Measurements from ENCODE around the gene NFATC1.
"Not testable (repeated sequence)": the region's sequence is repeated elsewhere in the genome, so short reads cannot be mapped to it uniquely, and the experiment has no call there.

NFATC1 gene

GRCh38 chr18:79376661-79377060 is 19.1 kb upstream of the NFATC1 start:
- DNase-seq = not testable (repeated sequence)

- no peak for DNase-seq
Measured at GRCh38 chr18:79377187-79377891, 18.4 kb upstream of the NFATC1 start.

DNA sequence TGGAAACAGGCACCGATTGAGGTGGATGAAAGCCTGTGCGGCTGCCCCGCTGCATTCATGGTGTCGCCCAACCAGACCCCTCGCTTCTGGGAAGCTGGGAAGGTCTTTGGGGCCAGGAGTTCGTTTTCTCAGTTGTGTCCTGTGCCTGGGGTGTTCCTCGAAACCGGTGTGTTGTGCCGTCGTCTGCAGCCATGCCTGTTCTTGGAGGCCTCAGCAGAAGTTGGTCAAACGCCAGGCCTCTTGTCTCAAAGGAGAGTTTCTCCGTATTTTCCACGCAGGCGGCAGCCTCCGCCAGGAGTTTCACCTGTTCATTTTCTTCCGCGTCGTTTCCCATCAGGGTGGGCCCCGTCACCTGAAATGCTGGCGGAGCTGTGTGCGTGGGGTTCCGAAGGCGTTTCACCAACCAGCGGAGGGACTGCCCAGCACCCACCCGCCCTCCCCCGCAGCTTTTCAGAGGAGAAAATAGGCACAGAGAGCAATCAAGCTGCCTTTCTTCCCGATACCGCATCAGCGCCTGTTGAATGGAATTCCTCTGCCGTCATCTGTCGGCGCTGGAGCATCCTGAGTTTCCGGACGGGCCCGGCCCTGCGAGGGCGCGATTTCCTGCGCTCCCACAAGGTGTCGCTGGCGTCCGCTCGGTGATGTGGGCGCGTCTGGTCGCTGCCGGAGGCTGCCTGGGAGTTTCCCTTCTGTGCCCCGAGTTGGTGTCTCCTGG is 17.0 kb upstream of the NFATC1 start:
- DNase-seq = peak; percentile 46

- DNase-seq = no peak
Measured at GRCh38 chr18:79379251-79379905, 16.4 kb upstream of the NFATC1 start.

- DNase-seq = no peak
Measured at GRCh38 chr18:79379931-79380815, 15.6 kb upstream of the NFATC1 start.

- peak; percentile 11 for DNase-seq
Measured at GRCh38 chr18:79380816-79381806, 14.6 kb upstream of the NFATC1 start.

GRCh38 chr18:79381811-79382311 is 13.9 kb upstream of the NFATC1 start:
- DNase-seq = no peak

DNA sequence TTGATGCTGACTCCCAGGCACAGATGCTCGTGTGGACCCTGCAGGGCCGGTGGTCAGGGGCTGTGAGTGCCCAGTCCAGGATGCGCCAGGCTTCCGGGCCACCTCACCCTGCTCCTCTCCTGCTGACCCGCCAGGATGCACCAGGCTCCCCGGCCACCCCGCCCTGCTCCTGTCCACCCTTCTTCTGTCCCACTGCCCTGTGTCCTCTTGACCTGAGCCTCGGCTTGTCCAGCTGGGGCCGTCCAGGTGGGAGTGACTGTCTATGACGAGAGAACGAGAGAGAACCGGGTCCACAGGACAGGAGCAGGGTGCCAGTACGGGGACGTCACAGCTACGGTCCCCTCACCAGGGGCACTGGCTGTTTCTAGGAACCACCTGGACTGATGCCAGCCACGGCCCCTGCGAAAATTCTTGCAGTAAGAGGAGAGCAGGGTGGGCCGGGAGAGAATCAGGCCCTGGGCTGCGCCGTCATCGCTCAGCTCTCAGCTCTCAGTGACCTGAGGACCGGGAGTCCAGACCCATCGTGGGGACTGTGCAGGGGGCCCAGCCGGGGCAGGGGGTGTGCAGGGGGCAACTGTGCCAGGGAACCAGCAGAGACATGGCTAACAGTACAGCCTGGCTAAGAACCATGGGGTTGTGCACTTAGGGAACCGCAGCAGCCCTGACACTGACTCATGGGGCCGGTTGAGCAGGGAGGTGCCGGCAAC is 12.9 kb upstream of the NFATC1 start:
- DNase-seq = no peak

DNA sequence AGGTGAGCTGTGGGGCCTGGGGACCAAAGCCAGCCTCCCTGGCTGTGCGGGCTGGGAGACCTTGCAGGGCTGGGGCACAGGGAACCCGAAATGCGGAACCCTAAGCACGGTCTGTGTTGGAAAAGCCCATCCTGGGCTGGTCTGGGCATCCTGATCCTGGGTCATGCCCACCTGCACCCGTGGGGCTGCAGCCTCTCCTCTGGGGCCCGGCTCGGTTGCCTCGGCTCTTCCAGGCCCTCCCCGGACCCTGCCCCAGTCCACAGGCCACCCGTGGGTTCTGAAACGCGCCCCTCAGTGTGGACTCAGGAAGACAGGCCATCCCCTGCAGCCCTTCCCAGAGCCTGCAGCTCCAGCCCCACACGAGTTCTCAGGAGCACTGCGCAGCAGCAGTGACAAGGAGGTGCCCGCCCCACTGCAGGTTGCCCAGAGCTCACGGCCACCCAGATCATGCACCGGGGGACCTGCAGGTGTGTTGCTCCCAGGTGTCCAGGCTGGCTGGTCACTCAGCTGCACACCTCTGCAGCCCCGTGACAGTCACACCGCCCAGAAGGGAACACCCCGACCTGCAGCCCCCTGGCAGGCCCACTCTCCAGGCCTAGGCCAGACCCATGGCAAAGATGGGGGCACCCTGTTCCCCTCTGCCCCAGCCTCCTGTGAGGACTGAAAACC is 12.2 kb upstream of the NFATC1 start:
- no peak for DNase-seq

GRCh38 chr18:79384151-79384807 is 11.5 kb upstream of the NFATC1 start:
- no peak for DNase-seq

- no peak for DNase-seq
Measured at GRCh38 chr18:79384834-79385233, 10.9 kb upstream of the NFATC1 start.

DNA sequence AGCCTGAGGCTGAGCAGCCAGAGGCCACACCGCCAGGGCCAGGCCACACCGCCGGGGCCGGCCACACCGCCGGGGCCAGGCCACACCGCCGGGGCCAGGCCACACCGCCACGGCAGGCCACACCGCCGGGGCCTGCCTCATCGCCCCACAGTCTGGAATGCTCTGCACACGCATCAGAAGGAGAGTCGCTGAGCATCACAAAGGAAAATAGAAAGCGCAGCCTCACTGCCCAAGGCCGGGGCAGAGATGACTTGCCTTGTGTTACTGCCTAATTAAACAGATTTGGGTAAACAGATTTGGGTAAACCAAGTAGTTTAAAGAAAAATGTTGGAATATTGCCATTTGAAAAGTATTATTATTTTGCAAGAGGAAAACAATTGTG is 10.4 kb upstream of the NFATC1 start:
- DNase-seq = no peak

DNA sequence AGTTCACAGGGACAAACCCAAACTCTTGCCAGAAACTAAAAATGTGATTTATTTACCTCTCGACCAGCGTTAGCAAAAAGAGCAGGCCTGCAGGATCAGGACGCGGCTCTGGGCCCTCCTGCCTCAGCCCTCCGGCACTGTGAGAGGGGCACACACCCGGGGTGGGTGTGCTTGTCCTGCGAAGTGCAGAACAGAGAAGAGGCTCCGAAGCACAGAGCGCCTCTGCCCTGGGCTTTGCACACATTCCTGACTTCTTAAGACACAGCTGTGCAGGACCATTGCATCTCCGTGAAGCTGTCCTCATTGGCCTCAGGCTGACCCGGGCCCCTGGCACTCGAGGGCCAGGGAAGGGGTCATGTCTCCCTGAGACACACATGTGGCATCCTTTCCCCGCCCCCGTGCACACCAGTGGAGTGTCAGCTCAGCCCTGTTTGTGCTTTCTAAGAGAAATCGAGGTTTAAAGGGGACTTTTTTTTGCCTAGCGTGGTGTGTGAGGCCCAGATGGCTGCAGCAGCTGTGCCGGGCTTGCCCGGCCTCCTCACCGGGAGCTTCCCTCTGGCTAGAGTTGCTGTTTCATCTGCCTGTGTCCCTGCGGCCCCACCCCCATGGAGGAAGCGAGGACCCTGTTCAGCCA is 9.9 kb upstream of the NFATC1 start:
- DNase-seq = no peak

- DNase-seq = no peak
Measured at GRCh38 chr18:79386547-79386946, 9.2 kb upstream of the NFATC1 start.

- DNase-seq = no peak
Measured at GRCh38 chr18:79387214-79387613, 8.5 kb upstream of the NFATC1 start.

DNA sequence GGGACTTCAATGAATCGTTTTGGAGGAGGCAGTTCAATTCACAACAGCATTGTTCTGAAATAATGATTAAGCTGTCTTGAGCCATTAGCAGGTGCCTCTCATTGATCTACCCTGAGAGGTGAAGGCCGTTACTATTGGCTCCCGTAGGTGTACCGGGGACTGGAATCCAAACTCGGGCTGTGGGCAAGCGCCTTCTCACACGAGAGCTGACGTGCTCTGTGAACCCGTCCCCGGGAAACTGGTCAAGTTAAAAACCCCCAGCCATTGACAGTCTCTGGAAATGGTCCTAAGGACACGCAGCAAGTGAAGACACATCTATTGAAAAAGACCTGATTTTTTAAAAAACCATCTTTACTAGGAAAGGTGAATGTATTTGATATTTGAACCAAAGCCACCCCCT is 8.1 kb upstream of the NFATC1 start:
- no peak for DNase-seq

DNA sequence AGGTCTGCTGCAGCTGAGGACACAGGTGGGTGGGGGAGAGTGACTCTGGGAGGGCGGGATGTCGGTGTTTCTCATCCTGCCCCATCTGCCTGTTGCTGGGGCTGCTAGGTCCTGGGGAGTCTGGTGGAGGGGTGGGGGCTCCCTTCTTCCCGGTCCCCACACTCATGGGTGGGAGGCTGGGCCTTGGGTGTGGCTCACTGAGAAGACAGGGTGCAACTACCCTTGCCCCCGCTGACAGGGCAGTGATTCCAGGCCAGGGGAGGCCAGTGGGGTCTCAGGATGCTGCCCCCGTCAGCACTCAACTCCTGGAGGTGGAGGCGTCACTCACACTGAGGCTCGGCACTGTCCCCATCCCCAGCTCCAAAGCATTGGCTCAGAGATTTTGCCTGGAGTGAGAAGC is 7.7 kb upstream of the NFATC1 start:
- no peak for DNase-seq

GRCh38 chr18:79389689-79390088 is 6.0 kb upstream of the NFATC1 start:
- no peak for DNase-seq

GRCh38 chr18:79392226-79392625 is 3.5 kb upstream of the NFATC1 start:
- DNase-seq = no peak
